Measurements from ENCODE around the gene LMNTD2. TPM values are rescaled to one million over a fixed set of nuclear protein-coding genes. Genes with fewer than 3 reads are reported as not detected.

The LMNTD2 gene
- total RNA-seq, 1 donor from 2014 or later = 4.2 TPM

- DNase-seq (ENCODE audit: low spot score) = no peak
- no peak overlapping the region for H3K27ac Mint-ChIP-seq (ENCODE audit: unreplicated experiment)
- H3K36me3 Mint-ChIP-seq (ENCODE audit: low read depth, unreplicated experiment) = no peaks in the 10 kb centered on the region
- TF ChIP-seq CTCF (IDR thresholded peaks at IDR 0.05; ENCODE audit: unreplicated experiment) = no peak
- peaks cover 18% of the 10 kb centered on the region for H3K27me3 Mint-ChIP-seq (ENCODE audit: unreplicated experiment)
- H3K4me1 Mint-ChIP-seq (ENCODE audit: unreplicated experiment) = no peaks in the 10 kb centered on the region
- no peaks in the 10 kb centered on the region for H3K9me3 Mint-ChIP-seq (ENCODE audit: unreplicated experiment)
- H3K4me3 Mint-ChIP-seq (ENCODE audit: unreplicated experiment) = peak overlapping the region; percentile 90
Measured at GRCh38 chr11:567629-568292, 7.2 kb upstream of the LMNTD2 start.

GRCh38 chr11:567011-567628 lies 6.6 kb upstream of the LMNTD2 start:
- no peaks in the 10 kb centered on the region for H3K36me3 Mint-ChIP-seq (ENCODE audit: low read depth, unreplicated experiment)
- no peak overlapping the region for H3K27ac Mint-ChIP-seq (ENCODE audit: unreplicated experiment)

GRCh38 chr11:565921-566509 lies 5.5 kb upstream of the LMNTD2 start:
- Mint-ChIP-seq H3K4me1 (ENCODE audit: unreplicated experiment) (no peaks in the 10 kb centered on the region), H3K27me3 (ENCODE audit: unreplicated experiment) (peaks cover 19% of the 10 kb centered on the region), H3K9me3 (ENCODE audit: unreplicated experiment) (no peaks in the 10 kb centered on the region), H3K27ac (ENCODE audit: unreplicated experiment) (no peak overlapping the region), H3K36me3 (ENCODE audit: low read depth, unreplicated experiment) (no peaks in the 10 kb centered on the region), H3K4me3 (ENCODE audit: unreplicated experiment) (no peak overlapping the region)
- DNase-seq (ENCODE audit: low spot score) = no peak
- no peak for TF ChIP-seq CTCF (IDR thresholded peaks at IDR 0.05; ENCODE audit: unreplicated experiment)

More at GRCh38 chr11:567011-567628, 6.6 kb upstream of the LMNTD2 start:
- peak overlapping the region; percentile 90 for H3K4me3 Mint-ChIP-seq (ENCODE audit: unreplicated experiment)
- H3K9me3 Mint-ChIP-seq (ENCODE audit: unreplicated experiment) = no peaks in the 10 kb centered on the region
- no peaks in the 10 kb centered on the region for H3K4me1 Mint-ChIP-seq (ENCODE audit: unreplicated experiment)
- peaks cover 15% of the 10 kb centered on the region for H3K27me3 Mint-ChIP-seq (ENCODE audit: unreplicated experiment)
- TF ChIP-seq CTCF (IDR thresholded peaks at IDR 0.05; ENCODE audit: unreplicated experiment) = no peak
- DNase-seq (ENCODE audit: low spot score) = no peak

- Mint-ChIP-seq H3K36me3 (ENCODE audit: low read depth, unreplicated experiment) (peaks cover 3% of the 10 kb centered on the region), H3K9me3 (ENCODE audit: unreplicated experiment) (no peaks in the 10 kb centered on the region), H3K4me3 (ENCODE audit: unreplicated experiment) (no peak overlapping the region), H3K27me3 (ENCODE audit: unreplicated experiment) (peaks cover 19% of the 10 kb centered on the region), H3K27ac (ENCODE audit: unreplicated experiment) (peak overlapping the region; percentile 18), H3K4me1 (ENCODE audit: unreplicated experiment) (peaks cover 3% of the 10 kb centered on the region)
- no peak for DNase-seq (ENCODE audit: low spot score)
- TF ChIP-seq CTCF (IDR thresholded peaks at IDR 0.05; ENCODE audit: unreplicated experiment) = no peak
Measured at GRCh38 chr11:563812-564578, 3.5 kb upstream of the LMNTD2 start.

Data from endothelial cell (in vitro differentiated cells).